ENCODE data around the gene NEURL1B.
"Not testable (repeated sequence)": the region's sequence is repeated elsewhere in the genome, so short reads cannot be mapped to it uniquely, and the experiment has no call there.

NEURL1B gene

DNA sequence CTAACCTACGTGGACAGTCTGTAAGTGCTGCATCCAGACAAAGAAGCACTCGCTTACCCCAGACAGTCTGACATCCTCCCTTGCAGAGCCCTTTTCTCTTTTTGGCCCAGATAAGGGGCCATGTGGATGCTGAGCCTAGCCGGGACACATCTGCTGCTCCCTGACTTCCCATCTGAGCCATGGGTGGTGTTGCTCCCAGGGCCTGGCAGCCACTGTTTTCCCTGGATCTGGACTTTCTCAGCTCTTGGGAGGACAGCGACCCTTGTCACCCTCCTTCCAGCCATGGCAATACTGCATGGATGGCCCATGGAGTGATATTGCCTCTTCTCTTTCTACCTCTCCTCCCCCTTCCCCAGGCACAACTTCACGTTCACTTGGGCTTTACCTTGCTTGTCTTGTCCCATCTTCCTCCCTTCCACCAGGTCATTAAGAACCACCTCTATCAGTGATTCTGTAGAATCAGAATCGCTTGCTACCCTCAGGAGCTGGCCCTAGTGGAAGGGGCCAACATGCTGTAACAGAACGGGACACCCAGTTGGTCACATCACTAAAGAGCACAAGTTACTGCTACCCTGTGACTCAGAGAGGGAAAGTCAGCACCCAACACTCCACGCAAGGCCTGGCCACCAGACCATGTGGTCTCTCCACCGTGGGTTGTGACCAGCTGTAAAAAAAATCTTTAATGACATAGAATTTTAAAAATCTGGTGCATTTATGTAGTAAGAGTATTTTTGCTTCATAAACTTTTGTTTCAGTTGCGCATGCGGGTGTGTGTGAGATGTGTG is 4.4 kb downstream of the NEURL1B start:
- Histone ChIP-seq H3K9ac (ENCODE audit: low read depth, low read length) (no peak overlapping the region), H3K4me3 (ENCODE audit: low read length) (no peak overlapping the region), H3K4me1 (ENCODE audit: insufficient read depth, low read length) (peaks cover 22% of the 10 kb centered on the region), H3K9me3 (ENCODE audit: insufficient read depth, low read depth, low read length) (no peaks in the 10 kb centered on the region), H3K36me3 (ENCODE audit: insufficient read depth, low read length) (no peaks in the 10 kb centered on the region), H3K27ac (ENCODE audit: low read depth, low read length) (no peak overlapping the region), H3K27me3 (ENCODE audit: insufficient read depth, low read length) (peaks cover 12% of the 10 kb centered on the region)
- WGBS = 93% methylated on average over 11 of the region's 11 CpGs

DNA sequence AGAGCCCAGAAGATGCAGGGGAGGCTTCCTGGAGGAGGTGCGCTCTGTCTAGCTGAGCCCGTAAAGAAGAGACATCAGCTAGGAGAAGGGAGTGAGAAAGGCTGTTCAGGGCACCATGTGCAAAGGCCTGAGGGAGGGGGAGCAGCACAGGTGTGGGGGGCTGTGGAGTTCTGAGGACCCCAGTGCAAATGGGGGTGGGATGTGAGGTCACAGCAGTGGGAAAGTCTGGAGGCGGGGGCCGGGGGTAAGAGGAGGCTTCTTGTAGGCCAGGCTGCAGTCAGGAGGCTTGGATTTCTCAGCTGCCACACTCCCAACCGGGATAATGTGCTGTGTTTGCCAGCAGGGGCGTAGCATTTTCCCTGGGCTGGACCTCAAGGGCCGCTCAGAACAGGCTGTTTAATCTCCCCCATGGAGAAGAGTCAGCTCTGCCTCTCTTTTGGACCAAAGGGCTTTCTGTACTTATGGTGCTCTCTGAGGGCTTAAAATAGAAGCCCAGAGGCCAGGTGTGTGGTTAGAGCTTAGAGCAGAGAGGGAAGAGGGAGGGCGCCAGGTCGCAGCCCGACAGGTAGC is 5.7 kb downstream of the NEURL1B start:
- Histone ChIP-seq H3K9me3 (ENCODE audit: insufficient read depth, low read depth, low read length) (no peaks in the 10 kb centered on the region), H3K4me3 (ENCODE audit: low read length) (no peak overlapping the region), H3K9ac (ENCODE audit: low read depth, low read length) (no peak overlapping the region), H3K27me3 (ENCODE audit: insufficient read depth, low read length) (peaks cover 9% of the 10 kb centered on the region), H3K27ac (ENCODE audit: low read depth, low read length) (no peak overlapping the region), H3K4me1 (ENCODE audit: insufficient read depth, low read length) (peaks cover 22% of the 10 kb centered on the region), H3K36me3 (ENCODE audit: insufficient read depth, low read length) (no peaks in the 10 kb centered on the region)
- WGBS = 65% methylated on average over 10 of the region's 10 CpGs

DNA sequence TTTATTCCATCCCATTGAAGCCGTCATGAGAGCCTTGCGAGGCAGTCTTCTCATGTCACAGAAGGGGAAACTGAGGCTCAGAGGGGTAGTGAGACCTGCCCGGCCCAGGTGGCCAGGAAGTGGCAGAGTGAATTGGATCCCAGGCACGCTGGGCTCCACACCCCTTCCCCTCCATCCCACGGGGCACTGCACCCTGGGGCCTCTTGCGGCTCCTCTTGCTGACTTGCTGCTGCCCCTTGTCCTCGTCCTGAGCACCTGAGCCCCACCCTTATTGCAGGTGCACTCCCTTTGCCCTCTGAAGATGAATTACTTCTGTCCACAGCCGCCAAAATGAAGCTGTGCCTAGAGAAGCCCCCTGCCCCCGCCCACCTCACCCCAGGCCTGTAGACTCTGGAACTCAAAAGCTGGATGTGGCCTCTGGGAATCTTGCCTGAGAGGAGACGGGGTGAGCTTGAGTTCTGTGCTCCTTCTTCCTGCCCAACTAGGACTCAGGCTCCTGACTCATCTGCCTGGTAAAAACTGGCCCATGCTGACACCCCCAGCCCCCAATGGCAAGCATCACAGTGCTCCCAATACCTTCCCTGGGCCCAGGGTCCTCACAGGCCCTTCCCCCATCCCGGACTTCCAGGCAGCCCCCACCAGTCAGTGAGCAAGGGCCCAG is 6.4 kb downstream of the NEURL1B start:
- no peak overlapping the region for H3K4me3 ChIP-seq (ENCODE audit: low read length)
- H3K36me3 ChIP-seq (ENCODE audit: insufficient read depth, low read length) = no peaks in the 10 kb centered on the region
- H3K9me3 ChIP-seq (ENCODE audit: insufficient read depth, low read depth, low read length) = no peaks in the 10 kb centered on the region
- H3K27ac ChIP-seq (ENCODE audit: low read depth, low read length) = no peak overlapping the region
- peaks cover 22% of the 10 kb centered on the region for H3K4me1 ChIP-seq (ENCODE audit: insufficient read depth, low read length)
- WGBS = 87% methylated on average over 11 of the region's 11 CpGs
- peaks cover 2% of the 10 kb centered on the region; the same call in 1 of the 2 replicates for H3K27me3 ChIP-seq (ENCODE audit: insufficient read depth, low read length)
- H3K9ac ChIP-seq (ENCODE audit: low read depth, low read length) = no peak overlapping the region

- Histone ChIP-seq H3K27ac (ENCODE audit: low read depth, low read length) (no peak overlapping the region), H3K4me3 (ENCODE audit: low read length) (no peak overlapping the region), H3K4me1 (ENCODE audit: insufficient read depth, low read length) (peaks cover 22% of the 10 kb centered on the region), H3K36me3 (ENCODE audit: insufficient read depth, low read length) (no peaks in the 10 kb centered on the region), H3K9me3 (ENCODE audit: insufficient read depth, low read depth, low read length) (no peaks in the 10 kb centered on the region), H3K27me3 (ENCODE audit: insufficient read depth, low read length) (no peaks in the 10 kb centered on the region), H3K9ac (ENCODE audit: low read depth, low read length) (no peak overlapping the region)
- 70% methylated on average over 7 of the region's 7 CpGs for WGBS
Observed at GRCh38 chr5:172648013-172648381, 6.9 kb downstream of the NEURL1B start.

- Histone ChIP-seq H3K36me3 (ENCODE audit: insufficient read depth, low read length) (no peaks in the 10 kb centered on the region), H3K27me3 (ENCODE audit: insufficient read depth, low read length) (no peaks in the 10 kb centered on the region), H3K9ac (ENCODE audit: low read depth, low read length) (no peak overlapping the region), H3K4me1 (ENCODE audit: insufficient read depth, low read length) (peaks cover 22% of the 10 kb centered on the region), H3K9me3 (ENCODE audit: insufficient read depth, low read depth, low read length) (no peaks in the 10 kb centered on the region), H3K4me3 (ENCODE audit: low read length) (no peak overlapping the region), H3K27ac (ENCODE audit: low read depth, low read length) (no peak overlapping the region)
- 88% methylated on average over 3 of the region's 3 CpGs for WGBS
Observed at GRCh38 chr5:172648755-172649154, 7.7 kb downstream of the NEURL1B start.

DNA sequence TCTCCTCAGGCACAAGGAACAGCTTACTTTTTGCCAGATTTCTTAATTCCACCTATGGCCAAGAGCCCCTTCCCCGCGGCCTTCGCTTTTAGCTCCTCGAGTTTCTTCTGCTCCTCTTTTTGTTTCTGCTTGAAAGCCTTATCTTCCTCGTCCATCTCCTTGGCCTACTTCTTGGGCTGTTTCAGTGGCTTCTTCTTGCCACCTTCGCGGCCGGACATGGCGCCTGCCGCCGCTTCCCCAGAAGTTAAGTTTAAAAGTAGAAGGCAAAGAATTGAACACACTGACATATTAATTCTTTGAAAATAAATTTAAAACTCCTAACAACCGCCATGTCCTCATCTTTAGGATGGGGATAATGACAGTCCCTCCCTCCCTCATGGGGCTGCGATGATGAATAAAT is 15.4 kb downstream of the NEURL1B start:
- WGBS = 96% methylated on average over 12 of the region's 13 CpGs
- H3K27ac ChIP-seq (ENCODE audit: low read depth, low read length); H3K4me1 ChIP-seq (ENCODE audit: insufficient read depth, low read length); H3K27me3 ChIP-seq (ENCODE audit: insufficient read depth, low read length); H3K9me3 ChIP-seq (ENCODE audit: insufficient read depth, low read depth, low read length); H3K4me3 ChIP-seq (ENCODE audit: low read length); H3K9ac ChIP-seq (ENCODE audit: low read depth, low read length); H3K36me3 ChIP-seq (ENCODE audit: insufficient read depth, low read length): not testable (repeated sequence)

DNA sequence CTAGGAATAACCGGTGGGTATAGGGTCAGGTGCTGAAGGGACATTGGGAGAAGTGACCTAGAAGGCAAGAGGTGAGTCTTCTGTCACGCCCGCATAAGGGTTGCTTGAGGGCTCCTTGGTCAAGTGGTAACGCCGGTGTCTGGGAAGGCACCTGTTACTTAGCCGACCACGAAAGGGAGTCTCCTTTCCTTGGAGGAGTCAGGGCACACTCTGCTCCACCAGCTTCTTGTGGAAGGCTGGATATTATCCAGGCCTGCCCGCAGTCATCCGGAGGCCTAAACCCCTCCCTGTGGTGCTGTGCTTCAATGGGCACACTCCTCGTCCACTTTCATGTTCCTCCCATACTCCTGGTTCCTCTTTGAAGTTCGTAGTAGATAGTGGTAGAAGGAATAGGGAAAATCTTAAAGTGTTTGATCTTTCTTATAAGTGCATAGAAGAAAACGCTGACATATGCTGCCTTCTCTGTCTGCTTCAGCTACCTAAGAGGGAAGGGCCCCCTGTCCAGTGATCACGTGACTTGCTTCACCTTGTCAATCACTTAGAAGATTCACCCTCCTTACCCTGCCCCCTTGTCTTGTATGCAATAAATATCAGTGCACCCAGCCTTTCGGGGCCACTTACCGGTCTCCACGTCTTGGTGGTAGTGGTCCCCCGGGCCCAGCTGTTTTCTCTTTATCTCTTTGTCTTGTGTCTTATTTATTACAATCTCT is 16.6 kb downstream of the NEURL1B start:
- not testable (repeated sequence) for H3K9ac ChIP-seq (ENCODE audit: low read depth, low read length); H3K9me3 ChIP-seq (ENCODE audit: insufficient read depth, low read depth, low read length); H3K4me1 ChIP-seq (ENCODE audit: insufficient read depth, low read length); H3K27me3 ChIP-seq (ENCODE audit: insufficient read depth, low read length); H3K4me3 ChIP-seq (ENCODE audit: low read length); H3K27ac ChIP-seq (ENCODE audit: low read depth, low read length); H3K36me3 ChIP-seq (ENCODE audit: insufficient read depth, low read length)
- 94% methylated on average over 16 of the region's 17 CpGs for WGBS

GRCh38 chr5:172658391-172658790 is 17.3 kb downstream of the NEURL1B start:
- H3K27me3 ChIP-seq (ENCODE audit: insufficient read depth, low read length) = no peaks in the 10 kb centered on the region
- H3K36me3 ChIP-seq (ENCODE audit: insufficient read depth, low read length) = no peaks in the 10 kb centered on the region
- no peak overlapping the region for H3K27ac ChIP-seq (ENCODE audit: low read depth, low read length)
- H3K9ac ChIP-seq (ENCODE audit: low read depth, low read length) = no peak overlapping the region
- WGBS = 91% methylated on average over 8 of the region's 8 CpGs
- H3K4me3 ChIP-seq (ENCODE audit: low read length) = no peak overlapping the region
- H3K9me3 ChIP-seq (ENCODE audit: insufficient read depth, low read depth, low read length) = peaks cover 10% of the 10 kb centered on the region
- H3K4me1 ChIP-seq (ENCODE audit: insufficient read depth, low read length) = peaks cover 9% of the 10 kb centered on the region; the same call in 1 of the 2 replicates

- Histone ChIP-seq H3K9ac (ENCODE audit: low read depth, low read length) (no peak overlapping the region), H3K9me3 (ENCODE audit: insufficient read depth, low read depth, low read length) (peaks cover 10% of the 10 kb centered on the region), H3K27ac (ENCODE audit: low read depth, low read length) (no peak overlapping the region), H3K36me3 (ENCODE audit: insufficient read depth, low read length) (no peaks in the 10 kb centered on the region), H3K4me3 (ENCODE audit: low read length) (no peak overlapping the region), H3K27me3 (ENCODE audit: insufficient read depth, low read length) (no peaks in the 10 kb centered on the region), H3K4me1 (ENCODE audit: insufficient read depth, low read length) (peaks cover 9% of the 10 kb centered on the region; the same call in 1 of the 2 replicates)
- WGBS = 87% methylated on average over 6 of the region's 7 CpGs
Observed at GRCh38 chr5:172658961-172659501, 18.0 kb downstream of the NEURL1B start.

GRCh38 chr5:172659570-172659908 is 18.5 kb downstream of the NEURL1B start:
- Histone ChIP-seq H3K4me3 (ENCODE audit: low read length) (no peak overlapping the region), H3K36me3 (ENCODE audit: insufficient read depth, low read length) (no peaks in the 10 kb centered on the region), H3K4me1 (ENCODE audit: insufficient read depth, low read length) (peaks cover 9% of the 10 kb centered on the region; the same call in 1 of the 2 replicates), H3K9me3 (ENCODE audit: insufficient read depth, low read depth, low read length) (peaks cover 10% of the 10 kb centered on the region), H3K27ac (ENCODE audit: low read depth, low read length) (peak overlapping the region; percentile 7; the same call in 1 of the 2 replicates), H3K9ac (ENCODE audit: low read depth, low read length) (no peak overlapping the region), H3K27me3 (ENCODE audit: insufficient read depth, low read length) (no peaks in the 10 kb centered on the region)

Data from HUES64 (cell line).